Measurements from ENCODE around the gene GSTM2.

The GSTM2 gene

GRCh38 chr1:109667452-109668122, at the start of gene GSTM2:
GSTM2 (plus strand) TSS chr1:109668057; CDS start chr1:109668116, 59 bp downstream.
- TF ChIP-seq CTCF (conservative IDR thresholded peaks at IDR 0.05) (no peak), ZFX (IDR thresholded peaks at IDR 0.05) (no peak)
- H3K27ac ChIP-seq, result no peak within 1 kb of the TSS

DNA sequence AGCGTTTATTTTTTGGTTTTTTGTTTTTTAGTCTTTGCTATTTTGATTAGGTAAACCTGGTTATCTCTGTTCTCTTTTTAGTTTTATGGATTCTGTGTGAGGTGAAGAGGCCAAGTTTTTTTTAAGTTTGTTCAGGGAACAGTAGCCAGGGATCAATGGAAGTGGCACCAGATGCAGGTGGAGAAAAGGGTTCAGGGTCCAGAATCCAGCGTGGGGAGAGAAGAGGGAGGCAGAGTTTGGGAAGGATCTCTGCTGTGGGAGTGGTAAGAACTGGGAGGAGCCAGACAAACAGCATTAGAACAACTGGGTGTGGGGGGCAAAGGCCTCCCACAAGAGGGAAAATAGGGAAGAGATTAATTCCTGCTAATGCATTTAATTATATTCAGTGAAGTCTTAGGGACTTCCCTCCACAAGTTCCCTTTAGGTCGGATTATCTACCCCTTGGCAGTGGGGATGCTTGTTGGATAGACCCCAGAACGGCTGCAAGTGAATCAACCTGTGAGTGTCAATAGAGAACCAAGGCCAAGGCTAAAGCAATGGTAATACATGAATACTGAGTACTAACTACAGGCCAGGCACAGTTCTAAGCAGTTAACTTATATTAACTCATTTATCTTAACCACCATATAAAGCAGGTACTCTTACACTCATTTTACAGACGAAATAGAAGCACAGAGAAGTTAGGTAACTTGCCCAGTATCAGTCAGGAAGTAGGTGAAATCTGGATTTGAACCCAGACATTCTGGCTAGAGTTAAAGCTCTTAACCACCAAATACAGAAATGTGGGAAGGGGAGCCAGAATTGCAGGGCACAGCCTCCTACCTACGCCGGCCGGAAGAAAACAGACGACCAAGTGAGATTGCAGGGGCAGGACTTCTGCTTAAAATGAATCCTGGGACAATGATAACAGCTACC, 48.9 kb upstream of the GSTM2 start:
- TF ChIP-seq CTCF (conservative IDR thresholded peaks at IDR 0.05) (no peak), ZFX (IDR thresholded peaks at IDR 0.05) (no peak)
- peak overlapping the region; percentile 96 for H3K27ac ChIP-seq

DNA sequence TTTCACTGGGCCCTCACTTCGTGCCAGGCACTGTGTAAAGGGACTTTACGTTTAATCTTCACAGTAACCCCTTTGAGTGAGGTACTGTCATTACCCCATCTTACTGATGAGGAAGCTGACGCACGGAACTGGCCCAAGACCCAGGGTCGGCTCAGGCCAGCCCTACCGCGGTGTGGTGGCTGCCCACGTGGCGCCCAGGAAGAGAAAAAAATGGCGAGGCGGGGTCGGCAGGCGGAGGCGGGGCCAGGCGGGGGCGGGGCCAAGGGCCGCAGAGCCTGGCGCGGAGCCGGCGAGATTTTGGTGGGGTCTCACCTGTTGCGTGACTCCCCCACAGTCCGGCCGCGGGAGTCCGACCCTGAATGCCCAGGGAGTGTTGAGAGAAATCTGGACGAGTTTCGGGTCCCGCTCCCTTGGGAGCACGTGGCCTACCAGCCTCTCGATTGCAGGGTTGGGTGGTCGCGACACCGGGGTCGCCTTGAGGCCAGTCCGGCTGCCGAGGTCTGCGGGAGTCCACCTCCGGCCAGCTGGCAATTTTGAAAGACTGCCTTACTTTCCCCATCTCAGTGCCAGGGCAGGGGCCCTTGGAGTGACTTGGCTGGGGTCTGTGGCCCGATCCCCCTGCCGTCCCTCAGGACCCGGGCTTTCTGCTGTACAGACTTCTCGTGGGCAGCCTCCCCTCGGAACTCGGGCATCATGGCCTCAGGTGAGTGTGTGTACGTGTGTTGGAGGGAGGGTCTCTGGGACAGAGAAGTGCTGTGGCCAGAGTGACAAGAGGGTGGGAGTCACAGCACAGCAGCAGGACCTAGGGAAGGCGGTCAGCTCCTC, 48.1 kb upstream of the GSTM2 start, which contains the start of the genes AMPD2 and GNAT2:
TSS of gene AMPD2 (plus strand) at position 262 of the 825 bp plus-strand sequence. CDS start 1,339 bp downstream, outside the sequence.
TSS of gene GNAT2 (minus strand) at position 41 of the 825 bp plus-strand sequence. CDS start 6,746 bp downstream, outside the sequence.
- TF ChIP-seq ZFX (IDR thresholded peaks at IDR 0.05) (peak; percentile 26; the same call in 1 of the 2 replicates), CTCF (conservative IDR thresholded peaks at IDR 0.05) (no peak)
- peak within 1 kb of the TSS; percentile 96 for H3K27ac ChIP-seq

DNA sequence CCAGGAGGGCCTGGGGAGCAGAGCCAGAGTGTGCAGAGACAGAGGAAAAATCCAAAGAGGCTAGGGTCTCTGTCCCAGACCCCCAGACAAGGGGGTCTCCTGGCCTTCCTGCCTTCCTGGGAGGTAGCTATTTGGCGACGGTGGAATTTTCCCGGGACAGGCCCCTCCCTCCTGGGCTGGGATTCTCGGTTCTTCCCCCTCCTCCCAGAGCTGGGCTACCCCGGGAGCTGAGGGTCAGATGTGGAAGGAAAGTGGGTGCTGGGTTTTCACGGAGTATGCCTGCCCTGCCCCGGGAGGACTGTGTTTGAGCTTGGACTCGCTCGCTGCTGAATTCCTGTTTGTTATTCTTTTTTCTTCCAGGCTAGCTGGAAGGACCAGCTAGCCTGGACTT, 47.5 kb upstream of the GSTM2 start:
- TF ChIP-seq CTCF (conservative IDR thresholded peaks at IDR 0.05), result no peak
- no peak for TF ChIP-seq ZFX (IDR thresholded peaks at IDR 0.05)
- H3K27ac ChIP-seq, result peak overlapping the region; percentile 96

DNA sequence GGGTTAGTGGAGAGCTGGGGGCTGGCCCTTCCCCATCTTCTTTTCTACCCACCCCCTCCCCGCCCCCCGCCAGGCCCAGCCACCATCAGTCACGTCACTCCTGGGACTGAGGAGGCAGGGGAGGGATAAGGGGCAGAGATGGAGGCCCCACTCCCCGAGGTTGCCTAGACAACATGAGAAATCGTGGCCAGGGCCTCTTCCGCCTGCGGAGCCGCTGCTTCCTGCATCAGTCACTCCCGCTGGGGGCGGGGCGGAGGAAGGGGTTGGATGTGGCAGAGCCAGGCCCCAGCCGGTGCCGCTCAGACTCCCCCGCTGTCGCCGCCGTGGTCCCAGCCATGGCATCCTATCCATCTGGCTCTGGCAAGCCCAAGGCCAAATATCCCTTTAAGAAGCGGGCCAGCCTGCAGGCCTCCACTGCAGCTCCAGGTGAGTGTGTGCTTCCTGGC, 47.0 kb upstream of the GSTM2 start:
- TF ChIP-seq CTCF (conservative IDR thresholded peaks at IDR 0.05), result no peak
- no peak for TF ChIP-seq ZFX (IDR thresholded peaks at IDR 0.05)
- peak overlapping the region; percentile 96 for H3K27ac ChIP-seq

DNA sequence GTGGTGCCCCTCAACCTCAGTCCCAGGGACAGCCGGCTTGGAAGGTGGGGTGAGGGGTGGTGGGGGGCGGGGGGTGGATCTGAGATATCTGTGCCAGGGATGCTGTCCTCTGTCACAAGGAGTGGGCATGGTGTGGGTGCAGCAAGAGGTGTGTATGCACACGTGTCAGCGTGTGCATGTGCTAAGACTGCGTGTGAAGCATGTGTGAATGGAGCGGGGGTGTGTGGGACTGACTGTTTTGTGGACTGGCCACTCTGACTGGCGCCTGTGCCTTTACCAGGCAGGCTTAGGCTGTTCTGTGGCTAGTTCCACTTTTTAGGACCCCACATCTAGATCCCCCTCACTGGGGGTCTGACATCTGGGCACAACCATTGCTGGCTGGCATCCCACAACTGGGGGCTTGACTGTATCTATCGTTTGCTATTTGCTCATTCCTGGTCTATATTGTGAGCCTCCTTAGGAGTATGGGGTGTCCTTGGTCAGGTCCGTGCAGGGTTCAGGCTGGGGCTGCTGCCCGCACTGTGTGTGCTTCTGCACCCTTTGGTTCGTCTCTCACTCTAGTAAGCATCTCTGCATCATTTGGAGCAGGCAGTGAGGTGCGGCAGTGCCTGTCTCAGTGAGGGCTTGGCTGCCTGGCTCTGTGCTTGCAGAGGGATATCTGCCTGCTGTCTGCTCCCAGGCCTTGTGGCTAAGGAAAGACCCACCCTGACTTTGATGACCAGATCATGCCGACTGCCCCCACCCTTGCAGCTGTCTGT, 46.3 kb upstream of the GSTM2 start:
- peak overlapping the region; percentile 96 for H3K27ac ChIP-seq
- no peak for TF ChIP-seq CTCF (conservative IDR thresholded peaks at IDR 0.05)
- no peak for TF ChIP-seq ZFX (IDR thresholded peaks at IDR 0.05)

Measured in C4-2B (cell line).